Osteocyte (in vitro differentiated cells): ENCODE measurements around the gene REV1. TPM values are rescaled to one million over a fixed set of nuclear protein-coding genes. Genes with fewer than 3 reads are reported as not detected.

Experiments used
- DNase-seq: peaks from one replicate; pipeline ENCODE4 v3.0.0; 2021; ENCODE audit warnings: mixed read lengths; ENCODE audit not compliant: unreplicated experiment; ENCODE audit errors: extremely low spot score
- H3K27ac Mint-ChIP-seq: one replicate; pipeline ENCODE4 v1.8.0; 2021; ENCODE audit warnings: mild to moderate bottlenecking, mixed read lengths; ENCODE audit not compliant: unreplicated experiment
- H3K27me3 Mint-ChIP-seq: one replicate; pipeline ENCODE4 v1.8.0; 2021; ENCODE audit warnings: mixed read lengths; ENCODE audit not compliant: unreplicated experiment
- H3K36me3 Mint-ChIP-seq: one replicate; pipeline ENCODE4 v1.8.0; 2021; ENCODE audit warnings: mixed read lengths; ENCODE audit not compliant: unreplicated experiment
- H3K4me1 Mint-ChIP-seq: one replicate; pipeline ENCODE4 v1.8.0; 2021; ENCODE audit warnings: mixed read lengths; ENCODE audit not compliant: unreplicated experiment
- H3K4me3 Mint-ChIP-seq: one replicate; pipeline ENCODE4 v1.8.0; 2021; ENCODE audit warnings: mild to moderate bottlenecking, moderate library complexity, mixed read lengths; ENCODE audit not compliant: unreplicated experiment
- H3K9me3 Mint-ChIP-seq: one replicate; pipeline ENCODE4 v1.8.0; 2021; ENCODE audit warnings: mixed read lengths; ENCODE audit not compliant: unreplicated experiment
- CTCF ChIP-seq: fragments of 200-600 bp; sonication (generic); IDR thresholded peaks from 2 replicates; pipeline ENCODE4 v1.5.0; 2021; ENCODE audit warnings: antibody characterized with exemption, mild to moderate bottlenecking, moderate library complexity
- total RNA-seq: library from RNA; stranded (reverse); gene quantifications from 2 replicates; pipeline ENCODE4 v1.2.1, GENCODE V29; 2021

The REV1 gene
- total RNA-seq, 1 donor from 2014 or later: 32.5 TPM

- H3K4me3 Mint-ChIP-seq: peak overlapping the region; percentile 91
- peak overlapping the region; percentile 94 for H3K27ac Mint-ChIP-seq
- H3K36me3 Mint-ChIP-seq: no peaks in the 10 kb centered on the region
- H3K4me1 Mint-ChIP-seq: peaks cover 18% of the 10 kb centered on the region
- DNase-seq: no peak
- peaks cover 2% of the 10 kb centered on the region for H3K27me3 Mint-ChIP-seq
- no peaks in the 10 kb centered on the region for H3K9me3 Mint-ChIP-seq
- no peak for TF ChIP-seq CTCF
These were observed 1.0 kb upstream of the REV1 start for GRCh38 chr2:99490623-99491461.

- TF ChIP-seq CTCF: no peak
- no peaks in the 10 kb centered on the region for H3K36me3 Mint-ChIP-seq
- peaks cover 2% of the 10 kb centered on the region for H3K27me3 Mint-ChIP-seq
- H3K4me3 Mint-ChIP-seq: peak overlapping the region; percentile 90
- no peaks in the 10 kb centered on the region for H3K9me3 Mint-ChIP-seq
- DNase-seq: peak; percentile 86
- H3K27ac Mint-ChIP-seq: peak overlapping the region; percentile 94
- peaks cover 25% of the 10 kb centered on the region for H3K4me1 Mint-ChIP-seq
These were observed 605 bp downstream of the REV1 start for GRCh38 chr2:99489063-99489760.

GRCh38 chr2:99488539-99489062, 1.2 kb downstream of the REV1 start:
- no peak for TF ChIP-seq CTCF
- no peaks in the 10 kb centered on the region for H3K9me3 Mint-ChIP-seq
- peak overlapping the region; percentile 94 for H3K27ac Mint-ChIP-seq
- DNase-seq: no peak
- H3K4me3 Mint-ChIP-seq: peak overlapping the region; percentile 90
- peaks cover 25% of the 10 kb centered on the region for H3K4me1 Mint-ChIP-seq
- H3K36me3 Mint-ChIP-seq: no peaks in the 10 kb centered on the region
- no peaks in the 10 kb centered on the region for H3K27me3 Mint-ChIP-seq

GRCh38 chr2:99487906-99488305, 1.9 kb downstream of the REV1 start:
- no peak for TF ChIP-seq CTCF
- no peak for DNase-seq
- Mint-ChIP-seq H3K27ac (no peak overlapping the region), H3K4me1 (peaks cover 25% of the 10 kb centered on the region), H3K9me3 (no peaks in the 10 kb centered on the region), H3K27me3 (no peaks in the 10 kb centered on the region), H3K36me3 (no peaks in the 10 kb centered on the region), H3K4me3 (no peak overlapping the region)

- no peaks in the 10 kb centered on the region for H3K36me3 Mint-ChIP-seq
- no peak overlapping the region for H3K27ac Mint-ChIP-seq
- no peaks in the 10 kb centered on the region for H3K9me3 Mint-ChIP-seq
- peaks cover 25% of the 10 kb centered on the region for H3K4me1 Mint-ChIP-seq
- TF ChIP-seq CTCF: no peak
- DNase-seq: no peak
- H3K27me3 Mint-ChIP-seq: no peaks in the 10 kb centered on the region
- H3K4me3 Mint-ChIP-seq: no peak overlapping the region
These were observed 4.0 kb downstream of the REV1 start for GRCh38 chr2:99485824-99486223.
